ENCODE data around the gene DUSP22. TPM values are rescaled to one million over a fixed set of nuclear protein-coding genes. Genes with fewer than 3 reads are reported as not detected.

Gene DUSP22
- total RNA-seq, 1 donor from 2014 or later = 40.0 TPM

DNA sequence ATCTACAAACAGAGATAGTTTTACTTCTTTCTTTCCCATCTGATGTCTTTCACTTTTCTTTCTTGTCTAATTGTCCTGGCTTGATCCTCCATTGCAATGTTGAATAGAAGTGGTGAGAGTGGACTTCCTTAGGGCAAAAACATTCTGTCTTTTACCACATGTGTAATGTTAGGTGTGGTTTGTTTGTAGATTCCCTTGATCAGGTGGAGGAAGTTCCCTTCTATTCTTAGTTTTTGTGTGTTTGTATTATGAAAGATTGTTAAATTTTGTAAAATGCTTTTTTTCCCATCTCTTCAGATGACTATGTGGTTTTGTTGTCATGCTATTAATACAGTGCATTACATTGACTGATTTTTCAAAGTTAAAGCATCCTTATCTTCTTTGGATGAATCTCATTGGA is 41.6 kb upstream of the DUSP22 start:
- H3K4me3 Mint-ChIP-seq = no peak overlapping the region
- TF ChIP-seq, protein P1, sequence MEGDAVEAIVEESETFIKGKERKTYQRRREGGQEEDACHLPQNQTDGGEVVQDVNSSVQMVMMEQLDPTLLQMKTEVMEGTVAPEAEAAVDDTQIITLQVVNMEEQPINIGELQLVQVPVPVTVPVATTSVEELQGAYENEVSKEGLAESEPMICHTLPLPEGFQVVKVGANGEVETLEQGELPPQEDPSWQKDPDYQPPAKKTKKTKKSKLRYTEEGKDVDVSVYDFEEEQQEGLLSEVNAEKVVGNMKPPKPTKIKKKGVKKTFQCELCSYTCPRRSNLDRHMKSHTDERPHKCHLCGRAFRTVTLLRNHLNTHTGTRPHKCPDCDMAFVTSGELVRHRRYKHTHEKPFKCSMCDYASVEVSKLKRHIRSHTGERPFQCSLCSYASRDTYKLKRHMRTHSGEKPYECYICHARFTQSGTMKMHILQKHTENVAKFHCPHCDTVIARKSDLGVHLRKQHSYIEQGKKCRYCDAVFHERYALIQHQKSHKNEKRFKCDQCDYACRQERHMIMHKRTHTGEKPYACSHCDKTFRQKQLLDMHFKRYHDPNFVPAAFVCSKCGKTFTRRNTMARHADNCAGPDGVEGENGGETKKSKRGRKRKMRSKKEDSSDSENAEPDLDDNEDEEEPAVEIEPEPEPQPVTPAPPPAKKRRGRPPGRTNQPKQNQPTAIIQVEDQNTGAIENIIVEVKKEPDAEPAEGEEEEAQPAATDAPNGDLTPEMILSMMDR (IDR thresholded peaks at IDR 0.05) = no peak
- TF ChIP-seq EZH2 (IDR thresholded peaks at IDR 0.05) (no peak), EZH2phosphoT487 (IDR thresholded peaks at IDR 0.05) (no peak)
- no peaks in the 10 kb centered on the region for H3K36me3 ChIP-seq
- no peak overlapping the region for H3K9ac ChIP-seq
- no peaks in the 10 kb centered on the region for H3K4me1 Mint-ChIP-seq
- H3K27me3 ChIP-seq = no peaks in the 10 kb centered on the region
- no peak overlapping the region for H3K4me3 ChIP-seq
- H3K9me3 ChIP-seq (ENCODE audit: low read depth) = no peaks in the 10 kb centered on the region
- H4K20me1 ChIP-seq (ENCODE audit: low read depth) = no peaks in the 10 kb centered on the region
- H3K9me3 Mint-ChIP-seq = no peaks in the 10 kb centered on the region
- no peak overlapping the region for H3K27ac Mint-ChIP-seq
- H3K27me3 Mint-ChIP-seq (ENCODE audit: insufficient read depth, low read depth) = peaks cover 5% of the 10 kb centered on the region
- no peak overlapping the region for H3K4me2 ChIP-seq
- H3K36me3 Mint-ChIP-seq = no peaks in the 10 kb centered on the region
- DNase-seq (ENCODE audit: low spot score) = no peak
- no peak overlapping the region for H2AFZ ChIP-seq (replicated peaks)
- no peaks in the 10 kb centered on the region for H3F3A ChIP-seq (ENCODE audit: low read depth)
- H3K4me1 ChIP-seq = no peaks in the 10 kb centered on the region
- no peaks in the 10 kb centered on the region for H3K79me2 ChIP-seq (ENCODE audit: low read depth)
- H3K27ac ChIP-seq = no peak overlapping the region

DNA sequence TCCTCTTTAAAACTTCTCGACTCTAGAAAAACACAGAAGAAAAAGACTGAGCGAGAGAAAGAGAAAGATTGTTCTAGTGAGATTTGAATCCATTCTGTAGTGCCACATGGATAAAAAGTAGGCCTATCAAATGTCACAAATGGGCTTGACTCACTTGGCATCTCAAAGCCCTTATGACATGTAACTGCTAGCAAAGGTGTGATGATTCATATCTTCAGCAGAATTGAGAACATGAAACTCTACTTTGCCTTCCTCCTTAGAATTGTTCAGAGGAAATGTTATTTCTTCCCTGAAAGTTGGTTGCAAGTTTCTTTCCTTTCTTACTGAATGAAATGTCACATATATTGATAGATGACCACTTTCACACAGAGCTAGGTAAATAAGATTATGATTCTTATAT is 40.4 kb upstream of the DUSP22 start:
- H3K9me3 Mint-ChIP-seq = no peaks in the 10 kb centered on the region

DNA sequence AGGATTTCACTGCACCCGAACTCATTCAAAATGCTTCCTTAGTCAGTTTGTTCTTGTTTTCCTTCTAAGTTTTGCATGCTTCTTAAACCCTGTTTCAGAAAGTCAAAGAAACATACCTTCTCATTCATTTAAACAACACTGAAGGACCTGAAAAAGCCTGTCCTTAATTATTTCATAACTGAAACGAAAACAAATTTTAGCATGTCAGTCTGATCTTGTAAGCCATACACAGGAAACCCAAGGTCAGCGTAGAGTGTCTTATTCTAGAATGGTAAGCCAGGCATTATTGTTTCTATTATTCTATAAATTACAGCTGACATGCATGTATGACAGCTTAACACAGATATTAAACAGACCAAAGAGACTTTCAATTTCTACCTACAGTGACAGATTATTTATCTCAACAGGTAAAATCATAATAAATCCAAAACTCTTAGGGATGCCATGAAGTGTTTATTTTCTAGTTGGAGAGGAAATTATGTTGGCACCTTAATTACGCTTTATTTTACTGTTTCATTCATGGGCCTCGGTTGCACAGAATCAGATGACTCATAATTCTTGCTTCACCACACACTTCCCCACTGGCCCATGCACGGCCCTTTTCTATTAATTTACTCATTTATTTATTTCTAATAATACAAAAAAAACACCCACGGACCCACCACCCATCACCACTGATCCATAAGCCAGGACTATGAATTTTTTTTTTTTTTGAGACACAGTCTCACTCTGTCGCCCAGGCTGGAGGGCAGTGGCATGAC is 39.3 kb upstream of the DUSP22 start:
- H3K4me3 ChIP-seq = no peak overlapping the region
- Mint-ChIP-seq H3K9me3 (peaks cover 2% of the 10 kb centered on the region), H3K27me3 (ENCODE audit: insufficient read depth, low read depth) (peaks cover 8% of the 10 kb centered on the region), H3K4me1 (no peaks in the 10 kb centered on the region), H3K27ac (no peak overlapping the region), H3K36me3 (no peaks in the 10 kb centered on the region), H3K4me3 (no peak overlapping the region)
- H3K79me2 ChIP-seq (ENCODE audit: low read depth) = no peaks in the 10 kb centered on the region
- H3K27ac ChIP-seq = no peak overlapping the region
- H3K36me3 ChIP-seq = no peaks in the 10 kb centered on the region
- H3F3A ChIP-seq (ENCODE audit: low read depth) = no peaks in the 10 kb centered on the region
- H3K9ac ChIP-seq = no peak overlapping the region
- no peaks in the 10 kb centered on the region for H3K9me3 ChIP-seq (ENCODE audit: low read depth)
- H3K4me2 ChIP-seq = no peak overlapping the region
- no peaks in the 10 kb centered on the region for H3K27me3 ChIP-seq
- no peaks in the 10 kb centered on the region for H4K20me1 ChIP-seq (ENCODE audit: low read depth)
- TF ChIP-seq EZH2phosphoT487 (IDR thresholded peaks at IDR 0.05) (no peak), EZH2 (IDR thresholded peaks at IDR 0.05) (no peak)
- TF ChIP-seq, protein P1 (IDR thresholded peaks at IDR 0.05) = no peak
- no peak overlapping the region for H2AFZ ChIP-seq (replicated peaks)
- DNase-seq (ENCODE audit: low spot score) = no peak
- H3K4me1 ChIP-seq = no peaks in the 10 kb centered on the region

More for the DNA sequence above, 40.4 kb upstream of the DUSP22 start:
- Histone ChIP-seq H3F3A (ENCODE audit: low read depth) (no peaks in the 10 kb centered on the region), H4K20me1 (ENCODE audit: low read depth) (no peaks in the 10 kb centered on the region), H3K79me2 (ENCODE audit: low read depth) (no peaks in the 10 kb centered on the region), H3K27me3 (no peaks in the 10 kb centered on the region), H3K4me3 (no peak overlapping the region), H3K4me2 (no peak overlapping the region), H3K9me3 (ENCODE audit: low read depth) (no peaks in the 10 kb centered on the region), H3K4me1 (no peaks in the 10 kb centered on the region), H3K9ac (no peak overlapping the region), H2AFZ (replicated peaks) (no peak overlapping the region), H3K36me3 (no peaks in the 10 kb centered on the region), H3K27ac (no peak overlapping the region)
- no peak for TF ChIP-seq EZH2phosphoT487 (IDR thresholded peaks at IDR 0.05)
- TF ChIP-seq, protein P1 (IDR thresholded peaks at IDR 0.05) = no peak
- no peak for TF ChIP-seq EZH2 (IDR thresholded peaks at IDR 0.05)
- no peak for DNase-seq (ENCODE audit: low spot score)
- peaks cover 5% of the 10 kb centered on the region for H3K27me3 Mint-ChIP-seq (ENCODE audit: insufficient read depth, low read depth)
- H3K27ac Mint-ChIP-seq = no peak overlapping the region
- no peaks in the 10 kb centered on the region for H3K4me1 Mint-ChIP-seq
- no peak overlapping the region for H3K4me3 Mint-ChIP-seq
- H3K36me3 Mint-ChIP-seq = no peaks in the 10 kb centered on the region
